ENCODE results near the gene RAD51.

The RAD51 gene

DNA sequence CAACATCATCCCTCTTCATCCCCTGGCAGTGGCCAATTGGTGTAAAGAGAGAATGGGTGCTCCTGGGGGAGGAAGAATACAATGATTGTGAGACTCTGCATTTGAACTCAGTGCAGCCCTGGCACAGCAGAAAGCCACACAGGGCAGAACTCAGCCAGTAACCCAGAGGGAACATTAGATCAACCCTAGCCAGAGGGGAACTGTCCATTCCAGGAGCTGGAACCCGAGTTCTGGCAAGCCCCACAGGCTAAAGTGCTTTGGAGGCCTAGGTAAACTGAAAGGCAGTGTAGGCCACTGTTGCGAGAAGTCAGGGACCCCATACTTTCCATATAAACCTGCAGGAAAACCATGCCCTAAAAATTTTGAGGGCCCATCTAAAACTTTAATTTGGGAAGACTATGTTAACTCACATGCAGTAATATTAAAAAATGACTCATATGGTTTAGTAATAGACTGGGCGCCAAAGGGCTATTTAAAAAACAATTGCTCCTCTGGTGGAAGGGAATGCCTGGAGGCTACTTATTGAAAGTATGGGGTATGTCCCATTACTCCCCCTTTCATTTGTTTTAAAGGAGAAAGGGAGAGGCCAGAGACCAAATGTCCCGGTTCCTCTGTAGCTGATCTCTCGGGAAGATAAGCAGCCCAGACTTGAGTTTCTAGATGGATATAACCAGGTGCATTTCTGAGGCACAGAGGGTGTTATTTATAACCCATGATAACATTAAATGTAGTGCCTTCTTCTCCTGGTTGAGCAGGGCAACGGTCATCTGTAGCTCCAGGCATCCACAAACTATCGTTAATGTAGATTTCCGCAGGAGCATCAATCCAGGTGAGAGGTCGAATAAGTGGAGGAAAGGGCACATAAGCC, 5.8 kb upstream of the RAD51 start:
- TF ChIP-seq SNAI2 (CRISPR knock-in tag; IDR thresholded peaks at IDR 0.05) (no peak), ZNF70 (CRISPR knock-in tag; IDR thresholded peaks at IDR 0.05) (no peak), TOX (CRISPR knock-in tag; IDR thresholded peaks at IDR 0.05; ENCODE audit: borderline replicate concordance) (no peak), ZNF565 (CRISPR knock-in tag; conservative IDR thresholded peaks at IDR 0.05; ENCODE audit: low read depth) (no peak)
- TF ChIP-seq, protein P1, sequence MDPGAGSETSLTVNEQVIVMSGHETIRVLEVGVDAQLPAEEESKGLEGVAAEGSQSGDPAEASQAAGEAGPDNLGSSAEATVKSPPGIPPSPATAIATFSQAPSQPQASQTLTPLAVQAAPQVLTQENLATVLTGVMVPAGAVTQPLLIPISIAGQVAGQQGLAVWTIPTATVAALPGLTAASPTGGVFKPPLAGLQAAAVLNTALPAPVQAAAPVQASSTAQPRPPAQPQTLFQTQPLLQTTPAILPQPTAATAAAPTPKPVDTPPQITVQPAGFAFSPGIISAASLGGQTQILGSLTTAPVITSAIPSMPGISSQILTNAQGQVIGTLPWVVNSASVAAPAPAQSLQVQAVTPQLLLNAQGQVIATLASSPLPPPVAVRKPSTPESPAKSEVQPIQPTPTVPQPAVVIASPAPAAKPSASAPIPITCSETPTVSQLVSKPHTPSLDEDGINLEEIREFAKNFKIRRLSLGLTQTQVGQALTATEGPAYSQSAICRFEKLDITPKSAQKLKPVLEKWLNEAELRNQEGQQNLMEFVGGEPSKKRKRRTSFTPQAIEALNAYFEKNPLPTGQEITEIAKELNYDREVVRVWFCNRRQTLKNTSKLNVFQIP (CRISPR knock-in tag; IDR thresholded peaks at IDR 0.05; ENCODE audit: borderline replicate concordance, low read depth), result no peak
- ATAC-seq, result no peak

DNA sequence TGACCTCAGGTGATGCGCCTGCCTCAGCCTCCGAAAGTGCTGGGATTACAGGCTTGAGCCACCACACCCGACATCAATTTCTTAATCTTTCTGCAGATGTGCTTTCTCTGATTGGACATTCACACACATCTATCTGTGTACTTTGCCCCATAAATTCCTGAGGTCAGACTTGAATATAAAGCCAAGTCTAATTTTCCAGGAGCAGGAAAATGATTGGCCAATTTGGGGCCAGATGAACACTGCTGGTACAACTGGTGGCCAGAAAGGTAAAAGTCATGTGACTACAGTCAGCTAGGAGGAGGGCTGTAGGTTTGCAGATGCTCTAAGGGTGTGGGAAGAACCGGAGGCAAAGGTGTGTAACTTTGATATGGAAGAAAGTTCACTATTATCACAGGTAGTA, 3.2 kb upstream of the RAD51 start:
- no peak for ATAC-seq
- TF ChIP-seq ZFP3 (CRISPR knock-in tag; IDR thresholded peaks at IDR 0.05), result no peak
- TF ChIP-seq ZNF70 (CRISPR knock-in tag; IDR thresholded peaks at IDR 0.05), result no peak
- no peak for TF ChIP-seq SNAI2 (CRISPR knock-in tag; IDR thresholded peaks at IDR 0.05)
- no peak for TF ChIP-seq ARNTL (CRISPR knock-in tag; IDR thresholded peaks at IDR 0.05; ENCODE audit: borderline replicate concordance, low read depth)
- no peak for TF ChIP-seq ZFP30 (CRISPR knock-in tag; IDR thresholded peaks at IDR 0.05)
- TF ChIP-seq BACH2 (CRISPR knock-in tag; IDR thresholded peaks at IDR 0.05; ENCODE audit: borderline replicate concordance), result no peak
- TF ChIP-seq, protein P2, sequence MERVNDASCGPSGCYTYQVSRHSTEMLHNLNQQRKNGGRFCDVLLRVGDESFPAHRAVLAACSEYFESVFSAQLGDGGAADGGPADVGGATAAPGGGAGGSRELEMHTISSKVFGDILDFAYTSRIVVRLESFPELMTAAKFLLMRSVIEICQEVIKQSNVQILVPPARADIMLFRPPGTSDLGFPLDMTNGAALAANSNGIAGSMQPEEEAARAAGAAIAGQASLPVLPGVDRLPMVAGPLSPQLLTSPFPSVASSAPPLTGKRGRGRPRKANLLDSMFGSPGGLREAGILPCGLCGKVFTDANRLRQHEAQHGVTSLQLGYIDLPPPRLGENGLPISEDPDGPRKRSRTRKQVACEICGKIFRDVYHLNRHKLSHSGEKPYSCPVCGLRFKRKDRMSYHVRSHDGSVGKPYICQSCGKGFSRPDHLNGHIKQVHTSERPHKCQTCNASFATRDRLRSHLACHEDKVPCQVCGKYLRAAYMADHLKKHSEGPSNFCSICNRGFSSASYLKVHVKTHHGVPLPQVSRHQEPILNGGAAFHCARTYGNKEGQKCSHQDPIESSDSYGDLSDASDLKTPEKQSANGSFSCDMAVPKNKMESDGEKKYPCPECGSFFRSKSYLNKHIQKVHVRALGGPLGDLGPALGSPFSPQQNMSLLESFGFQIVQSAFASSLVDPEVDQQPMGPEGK (CRISPR knock-in tag; IDR thresholded peaks at IDR 0.05; ENCODE audit: borderline replicate concordance), result no peak
- TF ChIP-seq, protein P3, sequence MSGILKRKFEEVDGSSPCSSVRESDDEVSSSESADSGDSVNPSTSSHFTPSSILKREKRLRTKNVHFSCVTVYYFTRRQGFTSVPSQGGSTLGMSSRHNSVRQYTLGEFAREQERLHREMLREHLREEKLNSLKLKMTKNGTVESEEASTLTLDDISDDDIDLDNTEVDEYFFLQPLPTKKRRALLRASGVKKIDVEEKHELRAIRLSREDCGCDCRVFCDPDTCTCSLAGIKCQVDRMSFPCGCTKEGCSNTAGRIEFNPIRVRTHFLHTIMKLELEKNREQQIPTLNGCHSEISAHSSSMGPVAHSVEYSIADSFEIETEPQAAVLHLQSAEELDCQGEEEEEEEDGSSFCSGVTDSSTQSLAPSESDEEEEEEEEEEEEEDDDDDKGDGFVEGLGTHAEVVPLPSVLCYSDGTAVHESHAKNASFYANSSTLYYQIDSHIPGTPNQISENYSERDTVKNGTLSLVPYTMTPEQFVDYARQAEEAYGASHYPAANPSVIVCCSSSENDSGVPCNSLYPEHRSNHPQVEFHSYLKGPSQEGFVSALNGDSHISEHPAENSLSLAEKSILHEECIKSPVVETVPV (CRISPR knock-in tag; IDR thresholded peaks at IDR 0.05), result no peak
- no peak for TF ChIP-seq ZNF565 (CRISPR knock-in tag; conservative IDR thresholded peaks at IDR 0.05; ENCODE audit: low read depth)
- TF ChIP-seq, protein P4, sequence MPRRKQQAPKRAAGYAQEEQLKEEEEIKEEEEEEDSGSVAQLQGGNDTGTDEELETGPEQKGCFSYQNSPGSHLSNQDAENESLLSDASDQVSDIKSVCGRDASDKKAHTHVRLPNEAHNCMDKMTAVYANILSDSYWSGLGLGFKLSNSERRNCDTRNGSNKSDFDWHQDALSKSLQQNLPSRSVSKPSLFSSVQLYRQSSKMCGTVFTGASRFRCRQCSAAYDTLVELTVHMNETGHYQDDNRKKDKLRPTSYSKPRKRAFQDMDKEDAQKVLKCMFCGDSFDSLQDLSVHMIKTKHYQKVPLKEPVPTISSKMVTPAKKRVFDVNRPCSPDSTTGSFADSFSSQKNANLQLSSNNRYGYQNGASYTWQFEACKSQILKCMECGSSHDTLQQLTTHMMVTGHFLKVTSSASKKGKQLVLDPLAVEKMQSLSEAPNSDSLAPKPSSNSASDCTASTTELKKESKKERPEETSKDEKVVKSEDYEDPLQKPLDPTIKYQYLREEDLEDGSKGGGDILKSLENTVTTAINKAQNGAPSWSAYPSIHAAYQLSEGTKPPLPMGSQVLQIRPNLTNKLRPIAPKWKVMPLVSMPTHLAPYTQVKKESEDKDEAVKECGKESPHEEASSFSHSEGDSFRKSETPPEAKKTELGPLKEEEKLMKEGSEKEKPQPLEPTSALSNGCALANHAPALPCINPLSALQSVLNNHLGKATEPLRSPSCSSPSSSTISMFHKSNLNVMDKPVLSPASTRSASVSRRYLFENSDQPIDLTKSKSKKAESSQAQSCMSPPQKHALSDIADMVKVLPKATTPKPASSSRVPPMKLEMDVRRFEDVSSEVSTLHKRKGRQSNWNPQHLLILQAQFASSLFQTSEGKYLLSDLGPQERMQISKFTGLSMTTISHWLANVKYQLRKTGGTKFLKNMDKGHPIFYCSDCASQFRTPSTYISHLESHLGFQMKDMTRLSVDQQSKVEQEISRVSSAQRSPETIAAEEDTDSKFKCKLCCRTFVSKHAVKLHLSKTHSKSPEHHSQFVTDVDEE (CRISPR knock-in tag; IDR thresholded peaks at IDR 0.05), result no peak

DNA sequence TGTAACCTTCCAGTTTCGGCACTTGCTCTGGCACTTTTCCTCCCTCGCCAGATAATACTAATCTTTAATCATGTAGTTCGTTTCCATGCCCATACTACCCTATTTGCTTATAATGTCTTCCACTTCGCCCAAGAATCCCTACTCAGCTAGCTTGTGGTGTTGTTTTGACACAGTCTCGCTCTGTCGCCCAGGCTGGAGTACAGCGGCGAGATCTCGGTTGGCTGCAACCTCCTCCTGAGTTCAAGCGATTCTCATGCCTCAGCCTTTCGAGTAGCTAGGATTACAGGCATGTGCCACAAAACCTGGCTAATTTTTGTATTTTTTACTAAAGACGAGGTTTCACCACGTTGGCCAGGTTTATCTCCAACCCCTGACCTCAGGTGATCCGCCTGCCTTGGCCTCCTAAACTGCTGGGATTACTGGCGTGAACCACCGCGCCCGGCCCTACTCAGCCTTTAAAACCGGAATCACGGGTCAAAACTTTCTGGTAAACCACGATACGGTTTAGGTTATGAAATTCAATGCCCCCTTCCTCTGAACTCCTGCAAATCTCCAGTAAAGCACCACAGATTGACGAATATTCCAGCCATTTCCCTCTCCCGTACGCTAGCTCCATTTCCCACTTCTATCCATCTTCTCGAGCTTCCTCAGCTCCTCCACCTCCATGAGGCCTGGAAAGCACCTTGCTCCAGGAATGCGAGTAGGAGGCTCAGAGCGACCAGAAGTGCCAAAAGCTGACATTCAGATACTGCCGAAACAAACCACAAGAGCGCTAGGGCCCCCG, 878 bp upstream of the RAD51 start:
- ATAC-seq, result no peak; the same call in 2 of the 3 replicates
- TF ChIP-seq ZFP30 (CRISPR knock-in tag; IDR thresholded peaks at IDR 0.05) (no peak), RARB (CRISPR knock-in tag; IDR thresholded peaks at IDR 0.05) (no peak), TCF4 (CRISPR knock-in tag; IDR thresholded peaks at IDR 0.05; ENCODE audit: borderline replicate concordance) (no peak), ESRRG (CRISPR knock-in tag; IDR thresholded peaks at IDR 0.05) (no peak), ARNTL (CRISPR knock-in tag; IDR thresholded peaks at IDR 0.05; ENCODE audit: borderline replicate concordance, low read depth) (no peak), TOX (CRISPR knock-in tag; IDR thresholded peaks at IDR 0.05; ENCODE audit: borderline replicate concordance) (no peak), OSR1 (CRISPR knock-in tag; IDR thresholded peaks at IDR 0.05) (no peak), ISL1 (CRISPR knock-in tag; IDR thresholded peaks at IDR 0.05) (no peak), ZNF70 (CRISPR knock-in tag; IDR thresholded peaks at IDR 0.05) (no peak), ZNF8 (CRISPR knock-in tag; IDR thresholded peaks at IDR 0.05) (no peak), SNAI2 (CRISPR knock-in tag; IDR thresholded peaks at IDR 0.05) (no peak)
- TF ChIP-seq, protein P3 (CRISPR knock-in tag; IDR thresholded peaks at IDR 0.05), result no peak
- TF ChIP-seq, protein P2 (CRISPR knock-in tag; IDR thresholded peaks at IDR 0.05; ENCODE audit: borderline replicate concordance), result no peak

Data from SK-N-SH treated with all-trans-retinoic acid at 6 μM for 48 hours (cell line).